Ramos (cell line): ENCODE measurements around the gene CCRL2.
"Not testable (repeated sequence)": the region's sequence is repeated elsewhere in the genome, so short reads cannot be mapped to it uniquely, and the experiment has no call there.

ENCODE experiments used
- in situ Hi-C: fragments of 300-500 bp; cut with MboI; formaldehyde crosslinking; loops from one replicate; pipeline ENCODE4 v1.14.3; 2022; ENCODE audit warnings: low sequenced_read_pairs; ENCODE audit not compliant: unreplicated experiment

Gene CCRL2

GRCh38 chr3:46400000-46400734 lies 6.9 kb upstream of the CCRL2 start:
- in situ Hi-C loops, result no loop called here

- in situ Hi-C loops, result no loop called here
These were observed 6.2 kb upstream of the CCRL2 start for GRCh38 chr3:46400846-46401245.

- in situ Hi-C loops, result no loop called here
These were observed 5.5 kb upstream of the CCRL2 start for GRCh38 chr3:46401579-46401978.

DNA sequence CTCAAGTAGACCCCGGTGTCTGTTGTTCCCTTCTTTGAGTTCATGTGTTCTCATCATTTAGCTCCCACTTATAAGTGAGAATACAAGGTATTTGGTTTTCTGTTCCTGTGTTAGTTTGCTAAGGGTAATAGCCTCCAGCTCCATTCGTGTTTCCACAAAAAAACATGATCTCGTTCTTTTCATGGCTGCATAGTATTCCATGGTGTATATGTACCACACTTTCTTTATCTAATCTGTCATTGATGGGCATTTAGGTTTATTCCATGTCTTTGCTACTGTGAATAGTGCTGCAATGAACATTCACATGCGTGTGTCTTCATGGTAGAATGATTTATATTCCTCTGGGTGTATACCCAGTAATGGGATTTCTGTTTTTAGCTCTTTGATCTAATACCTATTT lies 4.2 kb upstream of the CCRL2 start:
- in situ Hi-C loops, result not testable (repeated sequence)

- in situ Hi-C loops, result no loop called here
These were observed 1.6 kb upstream of the CCRL2 start for GRCh38 chr3:46405301-46406019.

DNA sequence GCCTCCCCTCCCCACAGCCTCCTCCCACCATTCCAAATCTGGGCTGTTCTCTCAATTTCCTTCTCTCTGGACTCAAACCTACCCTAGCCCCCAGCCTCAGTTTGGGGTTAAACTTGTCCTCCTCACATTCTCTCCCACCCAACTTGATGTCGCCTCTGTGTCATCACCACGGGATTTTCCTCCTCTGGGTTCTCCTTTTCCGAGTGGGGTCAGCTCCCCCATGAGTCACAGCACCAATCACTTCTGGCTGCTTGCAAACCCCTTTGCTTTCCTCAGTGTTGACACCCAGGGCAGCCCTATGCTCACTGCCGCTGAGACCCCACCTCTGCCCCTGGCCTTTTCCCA lies 644 bp upstream of the CCRL2 start:
- in situ Hi-C loops, result no loop called here

DNA sequence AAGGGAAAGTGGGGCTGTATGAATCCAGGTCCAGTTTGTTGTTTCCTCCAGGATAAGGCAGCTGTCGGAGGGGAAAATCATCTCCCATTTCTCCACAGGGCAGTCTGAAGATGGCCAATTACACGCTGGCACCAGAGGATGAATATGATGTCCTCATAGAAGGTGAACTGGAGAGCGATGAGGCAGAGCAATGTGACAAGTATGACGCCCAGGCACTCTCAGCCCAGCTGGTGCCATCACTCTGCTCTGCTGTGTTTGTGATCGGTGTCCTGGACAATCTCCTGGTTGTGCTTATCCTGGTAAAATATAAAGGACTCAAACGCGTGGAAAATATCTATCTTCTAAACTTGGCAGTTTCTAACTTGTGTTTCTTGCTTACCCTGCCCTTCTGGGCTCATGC lies 911 bp downstream of the CCRL2 start:
- in situ Hi-C loops, result no loop called here

- in situ Hi-C loops, result no loop called here
These were observed 1.8 kb downstream of the CCRL2 start for GRCh38 chr3:46408853-46409252.

GRCh38 chr3:46409739-46410489 lies 2.9 kb downstream of the CCRL2 start:
- in situ Hi-C loops, result no loop called here

- in situ Hi-C loops, result no loop called here
These were observed 3.6 kb downstream of the CCRL2 start for GRCh38 chr3:46410669-46411068.

DNA sequence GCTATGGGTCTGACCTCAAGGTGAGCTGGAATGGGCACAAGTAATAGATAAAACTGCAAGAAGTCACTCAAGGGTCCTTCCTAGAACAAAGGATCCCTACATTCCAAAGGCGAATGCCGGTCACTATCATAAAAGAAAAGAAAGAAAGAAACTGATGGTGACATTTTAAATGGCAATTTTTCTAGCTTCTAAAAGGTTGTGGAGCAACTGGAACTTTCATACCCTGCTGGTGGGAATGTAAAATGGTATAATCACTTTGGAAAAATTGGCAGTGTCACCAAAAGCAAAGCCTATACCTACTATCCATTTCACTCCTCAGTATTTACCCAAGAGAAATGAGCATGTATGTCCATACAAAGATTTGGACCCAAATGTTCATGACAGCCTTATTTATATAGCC lies 4.2 kb downstream of the CCRL2 start:
- in situ Hi-C loops, result no loop called here

DNA sequence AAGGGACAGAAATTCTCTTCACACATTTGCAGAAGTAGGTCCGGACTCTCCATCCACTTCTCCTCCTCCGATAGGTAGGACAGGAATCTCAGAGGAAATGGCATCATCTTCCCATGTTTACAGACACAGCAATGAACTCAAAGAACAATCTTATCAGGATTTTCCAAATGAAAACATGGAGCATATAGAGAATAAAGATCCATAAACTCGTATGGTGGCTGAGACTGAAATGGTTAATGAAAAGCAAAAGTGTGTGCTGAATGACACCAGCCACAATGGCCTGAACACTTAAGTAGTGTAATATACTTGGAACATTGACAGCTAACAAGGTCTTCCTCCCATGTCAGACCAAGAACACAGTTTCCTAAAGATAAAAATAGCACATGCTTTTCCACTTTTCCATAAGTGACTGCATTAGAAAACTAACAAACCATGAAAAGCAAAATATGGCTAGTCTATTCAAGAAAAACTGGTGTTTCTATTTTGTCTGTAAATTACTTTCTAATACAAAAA lies 5.8 kb downstream of the CCRL2 start:
- in situ Hi-C loops, result no loop called here

DNA sequence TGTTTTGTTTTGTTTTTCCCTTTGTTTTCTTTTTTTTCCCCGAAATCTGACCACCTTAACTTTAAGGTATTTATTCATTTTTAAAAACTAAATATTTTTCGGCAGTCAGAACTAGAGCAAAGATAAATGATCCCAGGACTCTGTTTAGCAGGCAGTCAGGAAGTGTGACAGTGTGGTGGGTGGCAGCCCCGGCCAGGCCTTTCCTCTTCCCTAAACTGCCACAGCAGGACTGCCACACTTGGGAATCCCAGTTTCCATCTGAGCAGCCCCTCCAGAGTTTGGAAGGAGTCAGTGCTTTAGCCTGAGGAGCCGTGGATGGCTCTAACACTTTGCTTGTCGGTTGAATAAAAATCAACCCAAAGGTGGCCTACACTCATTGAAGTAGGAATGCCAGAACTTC lies 6.9 kb downstream of the CCRL2 start:
- in situ Hi-C loops, result no loop called here

DNA sequence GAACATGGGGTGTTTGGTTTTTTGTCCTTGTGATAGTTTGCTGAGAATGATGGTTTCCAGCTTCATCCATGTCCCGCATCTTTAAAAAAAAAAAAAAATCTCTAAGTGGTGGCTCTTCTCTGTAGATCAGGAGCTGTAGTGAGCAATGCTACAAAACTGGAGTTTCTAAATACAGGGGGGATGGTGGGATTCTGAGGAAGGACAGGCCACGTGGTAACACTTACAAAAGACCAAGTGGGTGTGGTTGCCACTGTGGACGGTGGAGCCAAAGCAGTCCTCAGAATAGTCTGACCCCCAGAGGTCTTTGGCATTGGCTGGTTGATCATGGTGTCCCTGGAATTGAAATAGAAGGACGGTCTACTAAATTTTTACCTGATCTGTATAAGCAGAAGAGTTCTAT lies 7.7 kb downstream of the CCRL2 start:
- in situ Hi-C loops, result no loop called here

DNA sequence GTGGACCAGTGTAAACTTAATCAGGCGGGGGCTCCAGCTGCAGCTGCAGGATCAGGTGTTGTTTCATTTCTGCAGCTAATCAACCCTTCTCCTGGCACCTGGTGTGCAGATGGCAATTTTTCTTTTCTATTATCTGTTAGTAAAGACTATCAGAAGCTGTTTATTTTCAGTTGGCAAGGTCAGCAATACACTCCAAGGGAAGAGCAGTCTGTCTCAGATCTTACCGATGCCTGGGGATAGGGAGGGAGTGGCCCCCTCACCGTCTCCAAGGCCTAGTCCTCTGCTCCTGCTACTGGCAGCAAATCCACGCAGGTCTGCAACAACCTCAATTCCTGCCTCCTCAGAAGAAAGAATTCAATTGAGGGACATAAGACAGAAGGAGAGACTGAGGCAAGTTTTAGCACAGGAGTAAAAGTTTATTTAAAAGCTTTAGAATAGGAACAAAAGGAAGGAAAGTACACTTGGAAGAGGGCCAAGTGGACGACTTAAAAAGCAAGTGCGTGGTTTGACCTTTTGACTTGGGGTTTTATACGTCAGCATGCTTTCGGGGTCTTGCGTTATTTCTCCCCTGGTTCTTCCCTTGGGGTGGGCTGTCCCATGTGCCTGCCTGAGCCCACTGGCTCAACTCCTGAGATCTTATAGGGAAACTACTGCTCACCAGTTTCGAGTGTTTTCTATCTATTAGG lies 9.2 kb downstream of the CCRL2 start:
- in situ Hi-C loops, result no loop called here

- in situ Hi-C loops, result no loop called here
These were observed 9.9 kb downstream of the CCRL2 start for GRCh38 chr3:46416811-46417510.

DNA sequence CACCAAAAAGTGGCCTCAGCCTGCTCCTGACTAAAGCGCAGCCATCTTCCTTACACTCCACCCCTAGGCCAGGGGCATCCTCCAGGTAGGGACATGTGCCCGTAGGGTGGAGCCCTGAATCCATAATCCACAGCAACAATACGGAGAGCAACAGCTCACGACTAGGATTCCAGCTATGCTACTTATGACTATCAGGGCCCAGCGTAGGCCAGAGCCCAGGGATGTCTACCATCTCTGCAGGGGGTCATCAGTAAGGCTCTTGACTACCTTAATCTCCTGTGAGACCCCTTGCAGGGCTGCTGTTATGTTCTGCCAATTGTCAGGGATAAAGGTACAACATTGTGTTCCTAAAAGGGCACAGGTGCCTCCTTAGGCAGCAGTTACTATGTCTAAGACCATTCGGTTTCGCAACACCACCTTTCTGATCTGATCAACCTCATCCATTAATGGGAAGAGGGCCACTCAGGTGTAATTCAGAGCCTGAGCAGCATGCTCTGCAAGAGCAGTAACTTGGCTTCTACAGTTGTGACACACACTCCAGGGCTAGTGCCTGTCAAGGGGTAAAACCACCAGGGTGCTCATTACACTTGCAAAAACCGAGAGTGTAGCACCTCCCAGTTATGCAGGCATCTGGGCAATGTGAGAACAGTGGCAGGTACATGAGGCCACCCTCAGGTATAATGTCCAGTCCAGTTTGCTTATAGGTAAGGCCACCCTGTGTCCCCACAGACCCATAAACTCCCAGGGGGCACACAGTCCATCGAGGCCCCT lies 11.0 kb downstream of the CCRL2 start:
- in situ Hi-C loops, result no loop called here

GRCh38 chr3:46419816-46420215 lies 12.8 kb downstream of the CCRL2 start:
- in situ Hi-C loops, result no loop called here

DNA sequence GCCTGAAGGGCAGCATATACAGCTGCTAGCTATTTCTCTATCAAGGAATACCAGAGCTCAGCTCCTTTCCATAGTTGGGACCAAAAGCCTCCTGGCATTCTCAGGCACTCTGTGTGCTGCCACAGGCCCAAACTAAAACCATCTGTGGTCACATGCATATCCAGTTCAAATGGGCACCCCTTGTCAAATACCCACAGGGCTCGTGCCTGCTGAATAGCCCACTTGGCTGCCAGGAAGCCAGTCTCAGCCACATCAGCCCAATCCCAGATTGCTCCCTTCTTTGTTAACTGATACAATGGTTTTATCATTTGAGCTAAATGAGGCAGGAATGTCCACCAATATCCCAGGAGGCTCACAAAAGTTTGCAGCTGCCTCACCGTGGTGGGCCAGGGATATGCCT lies 13.9 kb downstream of the CCRL2 start:
- in situ Hi-C loops, result no loop called here
